ENCODE measurements around the gene SKP1. TPM values are rescaled to one million over a fixed set of nuclear protein-coding genes. Genes with fewer than 3 reads are reported as not detected.

Gene SKP1
- polyA plus RNA-seq, 1 of the 3 experiments (the other 2 are of a cell fraction): 407 TPM

DNA sequence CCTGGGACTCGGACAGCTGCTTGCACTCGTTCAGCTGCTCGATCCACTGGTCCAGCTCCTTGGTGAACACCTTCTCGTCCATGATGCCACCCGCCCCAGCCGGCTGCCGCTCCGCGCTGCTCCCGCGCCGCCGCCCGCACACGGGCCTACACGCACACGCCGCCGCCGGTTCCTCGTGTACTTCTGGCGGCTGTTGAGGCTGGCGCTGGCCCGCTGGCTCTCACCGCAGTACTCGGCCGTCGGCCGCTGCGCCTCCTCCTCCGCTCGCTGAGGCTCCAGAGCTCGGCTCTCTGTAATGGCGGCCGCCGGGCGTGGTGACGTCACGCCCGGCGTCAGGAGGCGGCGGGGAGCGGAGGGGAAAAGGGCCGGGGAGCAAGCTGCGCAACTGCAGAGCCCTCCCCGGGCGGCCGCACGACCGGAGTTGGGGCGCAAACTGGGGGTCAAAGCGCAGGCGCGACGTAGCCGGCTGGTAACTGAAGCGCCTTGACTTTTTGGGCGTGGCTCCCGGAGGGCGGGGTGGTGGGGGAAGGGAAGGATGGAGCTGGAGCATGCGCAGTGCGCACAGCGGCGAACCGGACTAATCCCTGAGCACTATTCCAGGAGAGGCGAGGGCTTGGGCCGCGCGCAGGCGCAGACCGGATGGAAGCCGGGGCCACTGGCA is 49.2 kb upstream of the SKP1 start, which contains the start of gene PPP2CA:
PPP2CA (minus strand) TSS at position 294 of the 661 bp plus-strand sequence; CDS start at position 82, 212 bp downstream.
- peak; percentile 96 for TF ChIP-seq NRF1 (IDR thresholded peaks at IDR 0.05; ENCODE audit: low read depth, low read length)
- TF ChIP-seq SIN3A (IDR thresholded peaks at IDR 0.05; ENCODE audit: borderline replicate concordance, low read depth, low read length): 0 out of 2 replicates have a peak, but pooled peaks have one; percentile 26
- TF ChIP-seq CHD2 (IDR thresholded peaks at IDR 0.05; ENCODE audit: low read length, partially characterized antibody): peak; percentile 94
- TF ChIP-seq GABPA (IDR thresholded peaks at IDR 0.05; ENCODE audit: low read depth): 0 out of 2 replicates have a peak, but pooled peaks have one; percentile 9
- TF ChIP-seq FOSL2 (IDR thresholded peaks at IDR 0.05; ENCODE audit: borderline replicate concordance, low read depth): no peak
- peak; percentile 67; the same call in 1 of the 2 replicates for TF ChIP-seq POLR2AphosphoS5 (IDR thresholded peaks at IDR 0.05; ENCODE audit: low read depth, low read length)
- 0 out of 2 replicates have a peak, but pooled peaks have one; percentile 20 for TF ChIP-seq TEAD4 (IDR thresholded peaks at IDR 0.05; ENCODE audit: borderline replicate concordance, insufficient read depth)
- TF ChIP-seq YY1 (IDR thresholded peaks at IDR 0.05; ENCODE audit: low read depth): peak; percentile 91
- TF ChIP-seq, protein P1, sequence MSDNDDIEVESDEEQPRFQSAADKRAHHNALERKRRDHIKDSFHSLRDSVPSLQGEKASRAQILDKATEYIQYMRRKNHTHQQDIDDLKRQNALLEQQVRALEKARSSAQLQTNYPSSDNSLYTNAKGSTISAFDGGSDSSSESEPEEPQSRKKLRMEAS (IDR thresholded peaks at IDR 0.05; ENCODE audit: low read depth): 0 out of 2 replicates have a peak, but pooled peaks have one; percentile 8
- no peak for TF ChIP-seq ELF1 (IDR thresholded peaks at IDR 0.05)
- TF ChIP-seq TAF1 (IDR thresholded peaks at IDR 0.05; ENCODE audit: borderline replicate concordance, low read depth, low read length): peak; percentile 71
- WGBS (ENCODE audit: low lambda C conversion rate): 2% methylated on average over 21 of the region's 73 CpGs
- CTCF ChIA-PET: interaction anchor here (0.6 to 4.3 kb wide), 9 partner anchors 11 to 352 kb away, joined by 3 to 24 read pairs (median 4); no protein-coding TSS in a partner anchor

DNA sequence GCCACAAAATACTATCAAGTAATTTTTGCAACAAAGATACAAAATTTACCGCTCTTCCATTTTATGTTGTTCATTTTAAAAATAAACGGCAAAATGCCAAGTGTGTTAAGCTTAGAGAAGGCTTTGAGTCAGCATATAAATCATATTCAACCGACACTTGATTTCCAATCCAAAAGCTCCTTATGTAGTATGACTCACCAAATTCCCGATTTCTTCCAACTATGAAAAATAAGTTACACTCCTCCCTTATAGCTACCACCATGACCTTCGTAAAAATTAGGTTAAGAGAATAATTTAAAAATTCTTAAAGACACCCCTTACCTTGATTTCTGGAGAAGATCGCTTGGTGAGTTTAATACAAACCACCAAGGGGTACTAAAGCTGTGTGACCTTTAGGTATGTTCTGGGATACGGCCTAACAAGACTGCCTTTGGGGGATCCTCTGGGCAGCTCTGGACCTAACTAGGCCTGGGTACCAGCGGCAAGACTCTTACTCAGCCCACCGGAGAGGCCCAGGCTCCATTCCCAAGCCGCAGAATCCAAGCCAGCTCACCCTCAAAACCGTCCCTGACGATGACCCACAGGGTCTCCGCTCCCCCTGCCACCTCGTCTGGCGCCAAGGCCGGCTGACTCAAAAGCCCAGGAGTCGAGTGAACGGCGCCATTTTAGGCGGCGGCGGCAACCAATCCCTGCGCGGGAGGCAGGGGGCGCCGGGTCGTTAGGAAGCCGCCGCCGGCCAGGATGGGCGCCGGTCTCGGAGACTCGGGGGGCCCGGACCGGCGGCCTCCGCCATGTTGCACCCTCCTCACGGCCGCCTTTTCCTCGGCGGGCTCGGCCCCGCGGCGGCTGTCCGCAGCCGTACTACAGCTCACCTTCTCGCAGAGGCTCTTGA is 48.4 kb upstream of the SKP1 start:
- Histone ChIP-seq H3F3A (replicated peaks; ENCODE audit: insufficient read depth) (peaks cover 19% of the 10 kb centered on the region), H3K27me3 (ENCODE audit: insufficient read depth) (no peaks in the 10 kb centered on the region), H3K9ac (peak overlapping the region; percentile 100), H3K4me2 (peak overlapping the region; percentile 88), H3K36me3 (replicated peaks in 1 of 2; ENCODE audit: control insufficient read depth in 1 of 2, insufficient read depth in 2 of 2, low read length in 1 of 2) (peaks cover 8 to 10% of the 10 kb centered on the region in 2 experiments), H4K20me1 (ENCODE audit: insufficient read depth) (peaks cover 51% of the 10 kb centered on the region), H2AFZ (ENCODE audit: low read depth) (no peak overlapping the region; the same call in 1 of the 2 replicates), H3K27ac (ENCODE audit: low read depth in 2 of 2, low read length in 1 of 2) (peak overlapping the region; percentile 97 to 98), H3K9me2 (no peaks in the 10 kb centered on the region), H3K79me2 (ENCODE audit: insufficient read depth) (peaks cover 74% of the 10 kb centered on the region), H3K9me3 (no peaks in the 10 kb centered on the region), H3K4me3 (ENCODE audit: low read depth in 2 of 2, low read length in 1 of 2) (peak overlapping the region; percentile 85 to 98), H3K4me1 (ENCODE audit: control insufficient read depth in 1 of 2, insufficient read depth in 2 of 2, low read depth in 1 of 2, low read length in 1 of 2) (peaks cover 4 to 23% of the 10 kb centered on the region in 2 experiments; a peak in 3 of 4 replicates)
- peak; percentile 84 for DNase-seq
- ChIA-PET CTCF (interaction anchor here (0.7 to 4.3 kb wide), 10 partner anchors 11 to 347 kb away, joined by 3 to 24 read pairs (median 4); no protein-coding TSS in a partner anchor), POLR2A (interaction anchor here (0.8 to 3.2 kb wide), 9 partner anchors 11 to 1174 kb away, joined by 3 to 16 read pairs (median 3); partner anchors contain the start of genes DDX46, HSPA4 and SKP1)
- under 1% methylated on average over 23 of the region's 49 CpGs for WGBS (ENCODE audit: low lambda C conversion rate)
- no peak for TF ChIP-seq TEAD4 (IDR thresholded peaks at IDR 0.05; ENCODE audit: borderline replicate concordance, insufficient read depth)
- no peak for TF ChIP-seq MEF2A (IDR thresholded peaks at IDR 0.05; ENCODE audit: borderline replicate concordance, low read depth)
- TF ChIP-seq, protein P2, sequence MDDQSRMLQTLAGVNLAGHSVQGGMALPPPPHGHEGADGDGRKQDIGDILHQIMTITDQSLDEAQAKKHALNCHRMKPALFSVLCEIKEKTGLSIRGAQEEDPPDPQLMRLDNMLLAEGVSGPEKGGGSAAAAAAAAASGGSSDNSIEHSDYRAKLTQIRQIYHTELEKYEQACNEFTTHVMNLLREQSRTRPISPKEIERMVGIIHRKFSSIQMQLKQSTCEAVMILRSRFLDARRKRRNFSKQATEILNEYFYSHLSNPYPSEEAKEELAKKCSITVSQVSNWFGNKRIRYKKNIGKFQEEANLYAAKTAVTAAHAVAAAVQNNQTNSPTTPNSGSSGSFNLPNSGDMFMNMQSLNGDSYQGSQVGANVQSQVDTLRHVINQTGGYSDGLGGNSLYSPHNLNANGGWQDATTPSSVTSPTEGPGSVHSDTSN (IDR thresholded peaks at IDR 0.05): peak; percentile 66
- no peak for TF ChIP-seq RFX5 (IDR thresholded peaks at IDR 0.05; ENCODE audit: low read length)
- no peak for TF ChIP-seq ELF1 (IDR thresholded peaks at IDR 0.05)
- TF ChIP-seq CTCF (IDR thresholded peaks at IDR 0.05): no peak; the same call in 1 of the 2 replicates
- TF ChIP-seq POLR2AphosphoS5 (IDR thresholded peaks at IDR 0.05; ENCODE audit: low read depth, low read length): no peak
- peak; percentile 48; the same call in 1 of the 2 replicates for TF ChIP-seq FOSL2 (IDR thresholded peaks at IDR 0.05; ENCODE audit: borderline replicate concordance, low read depth)
- no peak for TF ChIP-seq RCOR1 (IDR thresholded peaks at IDR 0.05; ENCODE audit: low read length)
- TF ChIP-seq NRF1 (IDR thresholded peaks at IDR 0.05; ENCODE audit: low read depth, low read length): no peak
- TF ChIP-seq EP300 (IDR thresholded peaks at IDR 0.05; ENCODE audit: borderline replicate concordance in 1 of 2, low read depth in 1 of 2, low read length in 1 of 2): no peak
- no peak for TF ChIP-seq RAD21 (IDR thresholded peaks at IDR 0.05; ENCODE audit: low read length)
- TF ChIP-seq FOXM1 (IDR thresholded peaks at IDR 0.05; ENCODE audit: low read depth): no peak
- peak; percentile 40; the same call in 1 of the 2 replicates for TF ChIP-seq JUND (IDR thresholded peaks at IDR 0.05)

More for the DNA sequence above, 49.2 kb upstream of the SKP1 start, which contains the start of gene PPP2CA:
- peak; percentile 95 for DNase-seq
- Histone ChIP-seq H3K36me3 (replicated peaks in 1 of 2; ENCODE audit: control insufficient read depth in 1 of 2, insufficient read depth in 2 of 2, low read length in 1 of 2) (peaks cover 6 to 8% of the 10 kb centered on the region in 2 experiments), H3K4me3 (ENCODE audit: low read depth in 2 of 2, low read length in 1 of 2) (peak within 1 kb of the TSS; percentile 86 to 98), H3K27me3 (ENCODE audit: insufficient read depth) (no peaks in the 10 kb centered on the region), H3K79me2 (ENCODE audit: insufficient read depth) (peaks cover 67% of the 10 kb centered on the region), H3K4me2 (peak within 1 kb of the TSS; percentile 93), H3F3A (replicated peaks; ENCODE audit: insufficient read depth) (peaks cover 22% of the 10 kb centered on the region), H3K27ac (ENCODE audit: low read depth in 2 of 2, low read length in 1 of 2) (peak within 1 kb of the TSS; percentile 97 to 98), H3K9me3 (no peaks in the 10 kb centered on the region), H4K20me1 (ENCODE audit: insufficient read depth) (peaks cover 44% of the 10 kb centered on the region), H3K4me1 (ENCODE audit: control insufficient read depth in 1 of 2, insufficient read depth in 2 of 2, low read depth in 1 of 2, low read length in 1 of 2) (peaks cover 4 to 23% of the 10 kb centered on the region in 2 experiments; a peak in 3 of 4 replicates), H2AFZ (ENCODE audit: low read depth) (peak within 1 kb of the TSS; percentile 92), H3K9me2 (no peaks in the 10 kb centered on the region), H3K9ac (peak within 1 kb of the TSS; percentile 100)
- POLR2A ChIA-PET: interaction anchor here (0.5 to 3.2 kb wide), 14 partner anchors 10 to 1174 kb away, joined by 3 to 16 read pairs (median 3); partner anchors contain the start of genes DDX46, HSPA4 and SKP1
